ENCODE measurements around the gene PLA2G12A. TPM values are rescaled to one million over a fixed set of nuclear protein-coding genes. Genes with fewer than 3 reads are reported as not detected.

PLA2G12A gene
- total RNA-seq, 1 experiment from 2014 or later = 37.9 TPM

GRCh38 chr4:109690690-109691410 is 39.0 kb downstream of the PLA2G12A start:
- TF ChIP-seq ZFX (IDR thresholded peaks at IDR 0.05) (no peak), ATF3 (IDR thresholded peaks at IDR 0.05) (no peak), ELF1 (IDR thresholded peaks at IDR 0.05; ENCODE audit: borderline replicate concordance, low read depth) (no peak), SIN3A (IDR thresholded peaks at IDR 0.05; ENCODE audit: low read depth) (no peak), CTCF (IDR thresholded peaks at IDR 0.05 in 2 of 3, conservative IDR thresholded peaks at IDR 0.05 in 1 of 3; ENCODE audit: borderline replicate concordance in 1 of 3, insufficient read depth in 1 of 3, low read depth in 2 of 3, low read length in 2 of 3) (no peak)
- Histone ChIP-seq H3K9me3 (ENCODE audit: control insufficient read depth in 1 of 2, insufficient read depth in 1 of 2, low read depth in 1 of 2, low read length in 2 of 2) (no peaks in the 10 kb centered on the region), H3K4me1 (ENCODE audit: control insufficient read depth in 1 of 2, insufficient read depth in 2 of 2, low read length in 2 of 2) (no peaks in the 10 kb centered on the region), H3K79me2 (ENCODE audit: insufficient read depth, low read length) (no peaks in the 10 kb centered on the region), H3K4me3 (replicated peaks in 1 of 2; ENCODE audit: low read depth in 1 of 2, low read length in 2 of 2) (no peak overlapping the region), H3K9ac (ENCODE audit: low read length) (no peak overlapping the region), H3K27me3 (ENCODE audit: insufficient read depth, low read length) (no peaks in the 10 kb centered on the region), H3K27ac (ENCODE audit: low read depth, low read length) (no peak overlapping the region), H3K4me2 (ENCODE audit: low read length) (no peak overlapping the region), H3K36me3 (ENCODE audit: control insufficient read depth in 1 of 2, insufficient read depth in 2 of 2, low read length in 2 of 2) (peaks cover 0 to 5% of the 10 kb centered on the region in 2 experiments; a peak in 3 of 4 replicates), H4K20me1 (ENCODE audit: insufficient read depth) (no peaks in the 10 kb centered on the region), H3K9me2 (ENCODE audit: insufficient read depth) (no peaks in the 10 kb centered on the region), H2AFZ (ENCODE audit: low read depth, low read length, poor library complexity, severe bottlenecking) (no peak overlapping the region)
- no peak for ATAC-seq
- no TSS peak for BruUV-seq (replicated peaks)
- DNase-seq (ENCODE audit: low read depth, low spot score) = no peak
- ChIA-PET POLR2A (no interaction called here), RAD21 (ENCODE audit: low non-redundant PET in 1 of 2, low total read pairs in 2 of 2, uncharacterized antibody in 2 of 2, unreplicated experiment in 2 of 2) (no interaction called here), CTCF (no interaction called here)
- intact Hi-C loops (cut with micrococcal nuclease) = no loop called here

GRCh38 chr4:109684727-109685126 is 45.1 kb downstream of the PLA2G12A start:
- no peak overlapping the region for H3K9ac ChIP-seq (ENCODE audit: low read length)
- no peak overlapping the region for H3K4me3 ChIP-seq (replicated peaks in 1 of 2; ENCODE audit: low read depth in 1 of 2, low read length in 2 of 2)
- no TSS peak for BruUV-seq (replicated peaks)
- no peak overlapping the region for H3K27ac ChIP-seq (ENCODE audit: low read depth, low read length)
- no peaks in the 10 kb centered on the region for H3K27me3 ChIP-seq (ENCODE audit: insufficient read depth, low read length)
- H3K4me1 ChIP-seq (ENCODE audit: control insufficient read depth in 1 of 2, insufficient read depth in 2 of 2, low read length in 2 of 2) = no peaks in the 10 kb centered on the region
- RAD21 ChIA-PET (ENCODE audit: low non-redundant PET in 1 of 2, low total read pairs in 2 of 2, uncharacterized antibody in 2 of 2, unreplicated experiment in 2 of 2) = no interaction called here
- no peak for TF ChIP-seq ELF1 (IDR thresholded peaks at IDR 0.05; ENCODE audit: borderline replicate concordance, low read depth)
- no peak for TF ChIP-seq CBX3 (IDR thresholded peaks at IDR 0.05; ENCODE audit: low read depth)
- no peak for TF ChIP-seq REST (IDR thresholded peaks at IDR 0.05; ENCODE audit: low read depth)
- TF ChIP-seq CTCF (IDR thresholded peaks at IDR 0.05 in 2 of 3, conservative IDR thresholded peaks at IDR 0.05 in 1 of 3; ENCODE audit: borderline replicate concordance in 1 of 3, insufficient read depth in 1 of 3, low read depth in 2 of 3, low read length in 2 of 3) = no peak
- POLR2A ChIA-PET = no interaction called here
- DNase-seq (ENCODE audit: low read depth, low spot score) (no peak), ATAC-seq (no peak)
- CTCF ChIA-PET = no interaction called here
- no peaks in the 10 kb centered on the region; a peak in 1 of 4 replicates for H3K36me3 ChIP-seq (ENCODE audit: control insufficient read depth in 1 of 2, insufficient read depth in 2 of 2, low read length in 2 of 2)
- H3K9me2 ChIP-seq (ENCODE audit: insufficient read depth) = no peaks in the 10 kb centered on the region
- no peaks in the 10 kb centered on the region for H3K79me2 ChIP-seq (ENCODE audit: insufficient read depth, low read length)
- no peaks in the 10 kb centered on the region for H4K20me1 ChIP-seq (ENCODE audit: insufficient read depth)
- H3K4me2 ChIP-seq (ENCODE audit: low read length) = no peak overlapping the region
- H2AFZ ChIP-seq (ENCODE audit: low read depth, low read length, poor library complexity, severe bottlenecking) = no peak overlapping the region
- no peaks in the 10 kb centered on the region for H3K9me3 ChIP-seq (ENCODE audit: control insufficient read depth in 1 of 2, insufficient read depth in 1 of 2, low read depth in 1 of 2, low read length in 2 of 2)
- intact Hi-C loops (cut with micrococcal nuclease) = no loop called here

All from HCT116 (cell line).